Endothelial cell of umbilical vein (primary cell): ENCODE results near the gene SGCD. TPM values are rescaled to one million over a fixed set of nuclear protein-coding genes. Genes with fewer than 3 reads are reported as not detected.

Experiments used
- BruUV-seq: library from RNA; stranded (reverse); fragments of 400-500 nt; replicated peaks from 2 replicates; lab custom pipeline; 2021; lab: Mats Ljungman, UMichigan
- CTCF ChIA-PET: fragments of 300-600, 350-600 bp; sonication (Branson Sonifier 250); formaldehyde crosslinking; loops from one replicate; lab custom pipeline; 2021; ENCODE audit warnings: antibody characterized with exemption, inconsistent platforms; lab: Charles Lee
- POLR2A ChIA-PET: fragments of 300-600, 350-600 bp; sonication (Branson Sonifier 250); formaldehyde crosslinking; loops from one replicate; lab custom pipeline; 2021; ENCODE audit warnings: antibody characterized with exemption, inconsistent platforms; lab: Charles Lee
- DNase-seq: peaks from one replicate; pipeline ENCODE4 v3.0.0-alpha.2; 2011; ENCODE audit warnings: low read depth, low spot score
- FAIRE-seq: peaks from 2 replicates; lab custom pipeline; 2011; peaks lifted over from hg19 to GRCh38; lab: Jason Lieb, UNC
- H2AFZ ChIP-seq: 2 replicates; pipeline ENCODE4 v1.6.0; 2012; ENCODE audit warnings: low read depth, low read length, control low read depth, inconsistent platforms
- H3K27ac ChIP-seq: 2 replicates; pipeline ENCODE4 v1.5.1; 2011; ENCODE audit warnings: low read depth, mild to moderate bottlenecking, control low read depth, low read length, moderate library complexity; ENCODE audit not compliant: insufficient read depth
- H3K27me3 ChIP-seq, 2 experiments: 2 replicates each; pipeline versions ENCODE4 v1.6.0 to v1.6.1; 2011; ENCODE audit warnings: low read length in 2 of 2, mixed read lengths in 1 of 2; ENCODE audit not compliant: control insufficient read depth in 2 of 2, insufficient read depth in 2 of 2
- H3K36me3 ChIP-seq, 2 experiments: 2 replicates in 1 of 2; 3 replicates in 1 of 2; pipeline ENCODE4 v1.5.1; 2011; ENCODE audit warnings: low read length in 2 of 2, mild to moderate bottlenecking in 1 of 2, moderate library complexity in 1 of 2; ENCODE audit not compliant: control insufficient read depth in 2 of 2, insufficient read depth in 2 of 2; ENCODE audit errors: extremely low read depth in 1 of 2
- H3K4me1 ChIP-seq: 3 replicates; pipeline ENCODE4 v1.5.1; 2011; ENCODE audit warnings: mild to moderate bottlenecking, low read length; ENCODE audit not compliant: control insufficient read depth, insufficient read depth; ENCODE audit errors: extremely low read depth
- H3K4me2 ChIP-seq: 2 replicates; pipeline ENCODE4 v1.6.1; 2011; ENCODE audit warnings: low read length, control low read depth, mixed read lengths; ENCODE audit not compliant: insufficient read depth
- H3K4me3 ChIP-seq, 3 experiments: fragments of 200-600 bp in 1 of 3; sonication (generic), shearing (Covaris generic) in 1 of 3; replicated peaks in 1 of 3; 2 replicates each; pipeline ENCODE4 v1.5.1; 2011 to 2016; ENCODE audit warnings: control low read depth in 3 of 3, low read length in 3 of 3, mild to moderate bottlenecking in 2 of 3, inconsistent platforms in 1 of 3, low read depth in 1 of 3, moderate library complexity in 1 of 3; ENCODE audit not compliant: insufficient read depth in 1 of 3
- H3K79me2 ChIP-seq: 2 replicates; pipeline ENCODE4 v1.6.0; 2012; ENCODE audit warnings: low read length, inconsistent platforms; ENCODE audit not compliant: control insufficient read depth, insufficient read depth
- H3K9ac ChIP-seq: replicated peaks from 2 replicates; pipeline ENCODE3; 2011; ENCODE audit warnings: low read length, control low read depth; ENCODE audit not compliant: insufficient read depth; ENCODE audit errors: extremely low read depth
- H3K9me1 ChIP-seq: replicated peaks from 3 replicates; pipeline ENCODE4 v1.6.0; 2011; ENCODE audit warnings: mild to moderate bottlenecking, low read length; ENCODE audit not compliant: control insufficient read depth, insufficient read depth; ENCODE audit errors: extremely low read depth
- H3K9me3 ChIP-seq: replicated peaks from 2 replicates; pipeline ENCODE4 v1.5.1; 2012; ENCODE audit warnings: low read length, inconsistent platforms; ENCODE audit not compliant: control insufficient read depth, insufficient read depth
- H4K20me1 ChIP-seq: replicated peaks from 2 replicates; pipeline ENCODE3; 2011; ENCODE audit warnings: mild to moderate bottlenecking, low read length; ENCODE audit not compliant: control insufficient read depth, insufficient read depth; ENCODE audit errors: extremely low read depth
- EZH2 ChIP-seq: IDR thresholded peaks from 2 replicates; pipeline ENCODE4 v1.6.1; 2012; ENCODE audit warnings: borderline replicate concordance, low read depth, mild to moderate bottlenecking, moderate library complexity, low read length, inconsistent platforms; ENCODE audit not compliant: severe bottlenecking
- FOS ChIP-seq: IDR thresholded peaks from 2 replicates; pipeline ENCODE4 v1.6.1; 2011; ENCODE audit warnings: mild to moderate bottlenecking, low read length, moderate library complexity, borderline replicate concordance; ENCODE audit not compliant: insufficient read depth
- GATA2 ChIP-seq: IDR thresholded peaks from 2 replicates; pipeline ENCODE4 v1.7.0; 2011; ENCODE audit warnings: low read depth, mild to moderate bottlenecking, moderate library complexity, mixed read lengths, low read length; ENCODE audit not compliant: insufficient read length, insufficient read depth
- JUN ChIP-seq: IDR thresholded peaks from 2 replicates; pipeline ENCODE4 v1.6.1; 2011; ENCODE audit warnings: borderline replicate concordance, low read depth; ENCODE audit not compliant: insufficient read length, insufficient read depth
- MAX ChIP-seq: IDR thresholded peaks from 2 replicates; pipeline ENCODE4 v1.6.1; 2011; ENCODE audit not compliant: insufficient read depth, insufficient read length
- MYC ChIP-seq: IDR thresholded peaks from one replicate; pipeline ENCODE4 v1.6.1; 2011; ENCODE audit warnings: mild to moderate bottlenecking, low read depth, low read length
- POLR2A ChIP-seq: IDR thresholded peaks from 2 replicates; pipeline ENCODE4 v1.6.1; 2012; ENCODE audit warnings: low read depth, mild to moderate bottlenecking, control low read depth, low read length
- POLR2AphosphoS5 ChIP-seq: IDR thresholded peaks from 2 replicates; pipeline ENCODE4 v1.6.1; 2012; ENCODE audit warnings: low read depth, mild to moderate bottlenecking, control low read depth, low read length, moderate library complexity; ENCODE audit not compliant: insufficient read depth
- dilution Hi-C: fragments of 300-500 bp; cut with MboI; formaldehyde crosslinking; loops from one replicate; pipeline ENCODE4 v1.15.0; 2019; ENCODE audit warnings: low sequenced_read_pairs; ENCODE audit not compliant: extremely low pct_ligation_motif_present
- intact Hi-C: fragments of 100-400 bp; cut with micrococcal nuclease; formaldehyde crosslinking; loops from one replicate; pipeline ENCODE4 v1.10.0; 2022
- polyA plus RNA-seq, 4 experiments: library from polyadenylated mRNA; depleted of rRNA in 3 of 4; stranded (reverse) in 3 of 4; unstranded in 1 of 4; fragments of >200 nt; gene quantifications; 2 replicates each; pipeline versions ENCODE4 v1.2.1 to v1.2.3, GENCODE V29; 2011 to 2012; ENCODE audit warnings: missing spikeins in 1 of 4
- total RNA-seq: library from RNA; stranded (reverse); gene quantifications from 2 replicates; pipeline ENCODE4 v1.2.3, GENCODE V29; 2021

Gene SGCD
- total and polyA plus RNA-seq, 2 donors (not counting 3 experiments of a cell fraction or from before 2014, with no cell fraction given) = not detected

GRCh38 chr5:156331181-156331580 is 4.2 kb downstream of the SGCD start:
- TF ChIP-seq POLR2A (no peak), MAX (no peak), POLR2AphosphoS5 (no peak), EZH2 (no peak), FOS (no peak), MYC (no peak), JUN (no peak)
- Histone ChIP-seq H3K36me3 (no peaks in the 10 kb centered on the region), H3K9ac (no peak overlapping the region), H4K20me1 (no peaks in the 10 kb centered on the region), H3K9me3 (peaks cover 4% of the 10 kb centered on the region), H3K4me2 (no peak overlapping the region), H3K27ac (no peak overlapping the region), H2AFZ (no peak overlapping the region), H3K4me3 (no peak overlapping the region), H3K9me1 (no peaks in the 10 kb centered on the region), H3K4me1 (no peaks in the 10 kb centered on the region), H3K27me3 (no peaks in the 10 kb centered on the region), H3K79me2 (no peaks in the 10 kb centered on the region)
- CTCF ChIA-PET = no interaction called here
- FAIRE-seq (no peak), DNase-seq (no peak)
- dilution Hi-C loops (no loop called here), intact Hi-C loops (no loop called here)
- no TSS peak for BruUV-seq
- POLR2A ChIA-PET = no interaction called here

- no peaks in the 10 kb centered on the region for H3K9me1 ChIP-seq
- H3K4me2 ChIP-seq = no peak overlapping the region
- DNase-seq = no peak
- H2AFZ ChIP-seq = no peak overlapping the region
- intact Hi-C loops (no loop called here), dilution Hi-C loops (no loop called here)
- no peaks in the 10 kb centered on the region for H3K4me1 ChIP-seq
- H3K9ac ChIP-seq = no peak overlapping the region
- H3K9me3 ChIP-seq = peaks cover 4% of the 10 kb centered on the region
- no peaks in the 10 kb centered on the region for H3K36me3 ChIP-seq
- H3K27ac ChIP-seq = no peak overlapping the region
- no peaks in the 10 kb centered on the region for H4K20me1 ChIP-seq
- H3K4me3 ChIP-seq = no peak overlapping the region
- no peak for FAIRE-seq
- H3K79me2 ChIP-seq = no peaks in the 10 kb centered on the region
- POLR2A ChIA-PET = no interaction called here
- CTCF ChIA-PET = no interaction called here
- BruUV-seq = no TSS peak
- no peaks in the 10 kb centered on the region for H3K27me3 ChIP-seq
- TF ChIP-seq POLR2AphosphoS5 (no peak), POLR2A (no peak), GATA2 (no peak), JUN (no peak), EZH2 (no peak), MYC (no peak), MAX (no peak)
Observed at GRCh38 chr5:156331845-156332244, 4.9 kb downstream of the SGCD start.
